ENCODE data around the gene CRACR2A. TPM values are rescaled to one million over a fixed set of nuclear protein-coding genes. Genes with fewer than 3 reads are reported as not detected.

Gene CRACR2A
- total RNA-seq = 4.9 and 8.3 TPM in 2 replicates

GRCh38 chr12:3752741-3753486 lies at the start of gene CRACR2A:
TSS of gene CRACR2A (minus strand) at chr12:3753109. CDS start at chr12:3696999, 56,110 bp downstream.

Other genes starting within 250 kb of the CRACR2A start
- 4.2 and 4.9 TPM in 2 replicates for gene PARP11, start 120.3 kb upstream of the CRACR2A start, total RNA-seq

Measured in uterine smooth muscle cell (primary cell).